SH-SY5Y (cell line): Measurements from ENCODE around the gene CHEK1.

ENCODE experiments used
- GATA2 ChIP-seq: IDR thresholded peaks from 2 replicates; pipeline ENCODE4 v1.6.1; 2011; ENCODE audit warnings: mild to moderate bottlenecking, low read depth, low read length
- GATA3 ChIP-seq: IDR thresholded peaks from 2 replicates; pipeline ENCODE4 v1.6.1; 2011; ENCODE audit warnings: low read depth, mild to moderate bottlenecking, low read length, moderate library complexity

CHEK1 gene

GRCh38 chr11:125701018-125701610, 76.2 kb downstream of the CHEK1 start:
- TF ChIP-seq GATA2 = no peak
- no peak for TF ChIP-seq GATA3

- no peak for TF ChIP-seq GATA3
- TF ChIP-seq GATA2 = no peak
Measured at GRCh38 chr11:125701858-125702621, 77.1 kb downstream of the CHEK1 start.

DNA sequence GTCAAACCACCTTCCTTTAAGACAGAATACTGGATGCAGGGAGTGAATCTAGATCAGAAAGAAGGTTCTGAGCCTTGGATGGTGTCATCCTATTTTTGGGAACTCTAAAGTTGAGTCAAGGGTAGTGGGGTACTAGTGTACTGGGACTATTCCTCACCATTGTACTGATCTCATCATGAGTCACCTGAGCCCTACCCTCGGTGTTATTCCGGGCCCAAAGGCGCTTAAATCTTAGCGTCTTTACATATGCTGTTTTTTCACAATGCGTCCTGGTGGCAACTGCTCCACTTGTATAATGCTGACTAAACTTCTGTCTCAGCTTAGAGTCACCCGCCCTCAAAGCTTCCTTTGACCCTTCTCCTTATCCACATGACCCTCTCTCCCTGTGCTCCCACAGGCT, 95.8 kb downstream of the CHEK1 start:
- no peak for TF ChIP-seq GATA3

- TF ChIP-seq GATA3 = no peak
- no peak for TF ChIP-seq GATA2
Measured at GRCh38 chr11:125724125-125724524, 99.2 kb downstream of the CHEK1 start.
